Nephron (organoid): ENCODE measurements around the gene MEGF9.

Experiments used
- H3K27ac Mint-ChIP-seq, 3 experiments: 2 replicates each; pipeline ENCODE4 v1.8.0; 2020; ENCODE audit warnings: mixed read lengths in 3 of 3, mild to moderate bottlenecking in 2 of 3, moderate library complexity in 1 of 3
- H3K27me3 Mint-ChIP-seq: 2 replicates; pipeline ENCODE4 v1.8.0; 2021; ENCODE audit warnings: low read depth, mild to moderate bottlenecking, moderate library complexity, mixed read lengths
- H3K36me3 Mint-ChIP-seq: 2 replicates; pipeline ENCODE4 v1.8.0; 2020; ENCODE audit warnings: low read depth, mixed read lengths
- H3K4me1 Mint-ChIP-seq: 2 replicates; pipeline ENCODE4 v1.8.0; 2020; ENCODE audit warnings: mixed read lengths
- H3K4me3 Mint-ChIP-seq, 3 experiments: 2 replicates each; pipeline ENCODE4 v1.8.0; 2020; ENCODE audit warnings: mild to moderate bottlenecking in 3 of 3, mixed read lengths in 3 of 3, moderate library complexity in 2 of 3
- H3K9me3 Mint-ChIP-seq: 2 replicates; pipeline ENCODE4 v1.8.0; 2020; ENCODE audit warnings: mixed read lengths
- TF ChIP-seq, protein P1 (sequence below), 3 experiments: fragments of 200-600 bp; sonication (generic); IDR thresholded peaks; one replicate each; pipeline ENCODE4 v1.5.0; 2021; ENCODE audit warnings: antibody characterized with exemption in 3 of 3; ENCODE audit not compliant: unreplicated experiment in 3 of 3

The MEGF9 gene

DNA sequence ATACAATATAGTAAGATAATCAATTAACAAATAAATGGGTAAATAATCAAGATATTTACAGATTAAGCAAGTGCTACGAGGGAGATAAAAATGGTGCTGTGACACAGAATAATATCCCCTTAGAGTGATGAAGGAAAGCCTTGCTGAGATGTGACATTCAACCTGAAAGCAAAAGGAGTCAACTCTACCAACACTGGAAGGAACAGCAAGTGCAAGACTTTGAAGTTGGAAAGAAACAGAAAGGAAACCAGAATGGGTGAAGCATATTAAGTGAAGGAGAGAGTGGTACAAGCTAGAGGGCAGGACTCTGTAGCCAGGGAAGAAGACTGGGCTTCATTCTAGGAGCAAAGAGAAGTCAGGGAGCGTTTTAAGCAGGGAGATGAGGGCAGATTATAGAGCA, 12.2 kb upstream of the MEGF9 start:
- no peak overlapping the region for H3K4me3 Mint-ChIP-seq
- no peaks in the 10 kb centered on the region for H3K27me3 Mint-ChIP-seq
- TF ChIP-seq, protein P1, sequence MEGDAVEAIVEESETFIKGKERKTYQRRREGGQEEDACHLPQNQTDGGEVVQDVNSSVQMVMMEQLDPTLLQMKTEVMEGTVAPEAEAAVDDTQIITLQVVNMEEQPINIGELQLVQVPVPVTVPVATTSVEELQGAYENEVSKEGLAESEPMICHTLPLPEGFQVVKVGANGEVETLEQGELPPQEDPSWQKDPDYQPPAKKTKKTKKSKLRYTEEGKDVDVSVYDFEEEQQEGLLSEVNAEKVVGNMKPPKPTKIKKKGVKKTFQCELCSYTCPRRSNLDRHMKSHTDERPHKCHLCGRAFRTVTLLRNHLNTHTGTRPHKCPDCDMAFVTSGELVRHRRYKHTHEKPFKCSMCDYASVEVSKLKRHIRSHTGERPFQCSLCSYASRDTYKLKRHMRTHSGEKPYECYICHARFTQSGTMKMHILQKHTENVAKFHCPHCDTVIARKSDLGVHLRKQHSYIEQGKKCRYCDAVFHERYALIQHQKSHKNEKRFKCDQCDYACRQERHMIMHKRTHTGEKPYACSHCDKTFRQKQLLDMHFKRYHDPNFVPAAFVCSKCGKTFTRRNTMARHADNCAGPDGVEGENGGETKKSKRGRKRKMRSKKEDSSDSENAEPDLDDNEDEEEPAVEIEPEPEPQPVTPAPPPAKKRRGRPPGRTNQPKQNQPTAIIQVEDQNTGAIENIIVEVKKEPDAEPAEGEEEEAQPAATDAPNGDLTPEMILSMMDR (IDR thresholded peaks at IDR 0.05; ENCODE audit: unreplicated experiment in 3 of 3), result no peak
- no peak overlapping the region for H3K27ac Mint-ChIP-seq
- no peaks in the 10 kb centered on the region for H3K9me3 Mint-ChIP-seq
- H3K36me3 Mint-ChIP-seq, result no peaks in the 10 kb centered on the region
- no peaks in the 10 kb centered on the region for H3K4me1 Mint-ChIP-seq

DNA sequence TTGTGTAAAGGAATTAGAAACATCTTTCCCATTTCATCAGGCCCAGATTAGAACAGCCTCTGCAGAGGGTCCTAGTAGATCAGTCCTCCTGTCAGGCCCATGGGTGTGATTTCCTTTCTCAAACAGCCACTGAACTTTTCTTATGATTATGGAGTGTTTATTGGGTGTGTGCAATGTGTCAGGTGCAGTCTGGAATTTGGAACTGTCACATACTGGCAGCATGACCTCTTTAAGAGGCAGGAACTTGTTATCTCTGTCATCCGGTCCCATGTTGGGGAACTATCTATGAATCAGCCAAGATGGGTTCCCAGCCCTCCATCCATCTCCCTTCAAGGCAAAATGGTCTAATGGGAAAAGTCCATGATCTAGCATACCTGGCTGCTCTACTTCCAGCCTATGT, 11.6 kb upstream of the MEGF9 start:
- Mint-ChIP-seq H3K27ac (no peak overlapping the region), H3K27me3 (no peaks in the 10 kb centered on the region), H3K4me1 (no peaks in the 10 kb centered on the region), H3K9me3 (no peaks in the 10 kb centered on the region), H3K4me3 (no peak overlapping the region), H3K36me3 (no peaks in the 10 kb centered on the region)
- TF ChIP-seq, protein P1 (IDR thresholded peaks at IDR 0.05; ENCODE audit: unreplicated experiment in 3 of 3), result no peak

DNA sequence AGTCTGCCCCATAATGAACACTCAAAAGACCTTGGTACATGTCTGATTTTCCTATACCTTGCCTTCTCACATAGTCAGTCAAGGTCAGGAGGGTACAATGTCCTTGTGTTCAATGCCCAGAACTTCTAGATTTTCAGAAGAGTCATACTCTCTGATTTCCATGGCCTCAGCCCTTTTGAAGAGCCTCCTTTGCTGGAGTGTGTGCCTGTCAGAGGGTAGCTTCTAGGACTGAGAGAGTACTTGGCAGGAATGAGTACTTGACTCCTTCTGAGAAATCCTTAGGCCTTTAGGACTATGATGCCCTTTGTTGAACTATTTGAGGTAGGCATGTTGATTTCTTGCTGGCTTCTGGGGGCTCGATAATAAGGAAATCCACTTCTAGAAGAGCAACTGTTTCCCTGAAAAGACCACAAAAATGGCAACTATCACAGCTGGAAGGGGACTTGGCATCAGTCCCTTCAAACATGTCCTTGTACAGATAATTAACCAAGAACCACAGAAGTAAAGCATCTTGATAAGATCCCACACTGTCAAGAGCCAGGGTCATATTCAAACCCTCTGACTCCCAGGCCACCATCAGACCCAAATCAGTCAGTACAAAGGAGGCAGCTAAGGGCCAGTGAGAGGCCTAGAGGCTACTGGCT, 10.6 kb upstream of the MEGF9 start:
- H3K4me3 Mint-ChIP-seq, result no peak overlapping the region
- TF ChIP-seq, protein P1 (IDR thresholded peaks at IDR 0.05; ENCODE audit: unreplicated experiment in 3 of 3), result no peak
- H3K9me3 Mint-ChIP-seq, result no peaks in the 10 kb centered on the region
- no peaks in the 10 kb centered on the region for H3K4me1 Mint-ChIP-seq
- H3K27me3 Mint-ChIP-seq, result no peaks in the 10 kb centered on the region
- H3K27ac Mint-ChIP-seq, result no peak overlapping the region
- no peaks in the 10 kb centered on the region for H3K36me3 Mint-ChIP-seq

DNA sequence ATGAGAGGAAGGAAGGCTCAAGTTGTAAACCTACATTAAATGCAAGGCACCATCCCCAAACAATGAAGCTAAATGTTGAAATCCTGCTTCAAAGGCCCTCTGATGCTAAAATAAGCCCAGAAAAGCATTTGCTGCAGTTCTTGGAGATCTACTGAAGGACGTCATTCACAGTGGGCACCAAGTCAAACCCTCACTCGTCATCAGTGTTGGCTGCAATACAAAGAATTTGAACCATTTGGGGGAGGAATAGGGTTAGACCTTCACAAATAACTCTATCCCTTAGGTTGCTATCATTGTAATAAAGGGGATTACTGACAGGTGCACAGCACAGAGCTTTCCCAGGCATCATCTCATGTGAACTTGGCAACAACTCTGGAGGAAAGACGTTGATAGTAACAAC, 9.3 kb upstream of the MEGF9 start:
- no peak overlapping the region for H3K27ac Mint-ChIP-seq
- H3K4me3 Mint-ChIP-seq, result no peak overlapping the region
- H3K27me3 Mint-ChIP-seq, result no peaks in the 10 kb centered on the region
- H3K36me3 Mint-ChIP-seq, result no peaks in the 10 kb centered on the region
- no peaks in the 10 kb centered on the region for H3K4me1 Mint-ChIP-seq
- no peaks in the 10 kb centered on the region for H3K9me3 Mint-ChIP-seq
- TF ChIP-seq, protein P1 (IDR thresholded peaks at IDR 0.05; ENCODE audit: unreplicated experiment in 3 of 3), result no peak

DNA sequence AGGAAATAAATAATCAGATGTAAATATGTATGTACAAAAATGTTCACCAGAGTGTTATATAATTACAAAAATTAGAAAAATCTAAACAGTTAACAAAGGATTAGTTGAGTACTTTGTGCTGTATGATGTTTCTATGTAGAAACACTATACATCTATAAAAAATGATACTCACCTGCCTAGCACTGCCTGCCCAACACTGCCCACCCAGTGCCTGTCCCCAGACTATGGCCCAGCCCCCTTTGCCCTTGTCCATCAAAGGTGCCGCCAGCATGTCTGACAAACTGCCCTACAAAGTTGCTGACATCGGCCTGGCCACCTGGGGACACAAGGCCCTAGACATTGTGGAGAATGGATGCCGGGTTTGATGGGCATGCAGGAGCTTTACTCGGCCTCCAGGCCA, 6.1 kb upstream of the MEGF9 start:
- H3K4me1 Mint-ChIP-seq, result peaks cover 8% of the 10 kb centered on the region
- H3K27me3 Mint-ChIP-seq, result no peaks in the 10 kb centered on the region
- no peak overlapping the region for H3K27ac Mint-ChIP-seq
- H3K4me3 Mint-ChIP-seq, result no peak overlapping the region
- no peaks in the 10 kb centered on the region for H3K36me3 Mint-ChIP-seq
- TF ChIP-seq, protein P1 (IDR thresholded peaks at IDR 0.05; ENCODE audit: unreplicated experiment in 3 of 3), result no peak
- no peaks in the 10 kb centered on the region for H3K9me3 Mint-ChIP-seq

DNA sequence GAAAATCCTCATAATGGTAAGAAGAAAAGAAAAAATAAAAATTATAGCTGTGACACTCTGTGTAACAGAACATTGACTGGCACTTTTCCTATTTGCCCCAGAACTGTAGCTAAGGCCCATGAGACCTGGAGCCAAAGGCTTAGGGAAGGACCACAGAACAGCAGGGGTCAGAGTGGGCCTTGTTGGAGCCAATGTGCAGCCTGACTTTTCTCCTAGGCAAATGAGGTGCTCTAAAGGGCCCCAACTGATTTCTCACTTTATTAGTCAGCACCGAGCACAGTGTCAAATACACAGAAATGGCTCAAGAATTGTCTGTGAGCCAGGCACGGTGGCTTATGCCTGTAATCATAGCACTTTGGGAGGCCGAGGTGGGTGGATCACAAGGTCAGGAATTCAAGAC, 4.0 kb upstream of the MEGF9 start:
- H3K27ac Mint-ChIP-seq, result no peak overlapping the region
- peaks cover under 1% of the 10 kb centered on the region for H3K27me3 Mint-ChIP-seq
- TF ChIP-seq, protein P1 (IDR thresholded peaks at IDR 0.05; ENCODE audit: unreplicated experiment in 3 of 3), result no peak
- H3K4me1 Mint-ChIP-seq, result peaks cover 12% of the 10 kb centered on the region
- H3K4me3 Mint-ChIP-seq, result no peak overlapping the region
- no peaks in the 10 kb centered on the region for H3K9me3 Mint-ChIP-seq
- H3K36me3 Mint-ChIP-seq, result no peaks in the 10 kb centered on the region
